ENCODE measurements around the gene INTS2. TPM values are rescaled to one million over a fixed set of nuclear protein-coding genes. Genes with fewer than 3 reads are reported as not detected.

INTS2 gene
- total RNA-seq, 1 experiment from 2014 or later, result 18.1 TPM

- no peak overlapping the region for H3K4me2 ChIP-seq (ENCODE audit: low read length)
- CTCF ChIA-PET, result no interaction called here
- H3K9me3 ChIP-seq (ENCODE audit: low read length), result no peaks in the 10 kb centered on the region
- H3K9me2 ChIP-seq (replicated peaks; ENCODE audit: low read length), result no peaks in the 10 kb centered on the region
- no peak overlapping the region for H2AFZ ChIP-seq (ENCODE audit: low read length)
- H3K27ac ChIP-seq (ENCODE audit: low read length), result no peak overlapping the region
- no peaks in the 10 kb centered on the region for H3K79me2 ChIP-seq (ENCODE audit: low read length)
- H3F3A ChIP-seq (ENCODE audit: low read length, unreplicated experiment), result no peaks in the 10 kb centered on the region
- no peak for ATAC-seq
- DNase-seq, result no peak
- no peaks in the 10 kb centered on the region for H4K20me1 ChIP-seq (ENCODE audit: low read length)
- no peak overlapping the region for H3K4me3 ChIP-seq (ENCODE audit: low read length)
- H3K4me1 ChIP-seq (ENCODE audit: insufficient read depth, low read length), result no peaks in the 10 kb centered on the region
- POLR2A ChIA-PET (ENCODE audit: unreplicated experiment), result interaction anchor here (0.6 kb wide), 1 partner anchor 17 kb away, joined by 3 read pairs; no protein-coding TSS in a partner anchor
- H3K9ac ChIP-seq (ENCODE audit: low read length), result no peak overlapping the region
- intact Hi-C loops (cut with micrococcal nuclease), result no loop called here
- no TSS peak for BruUV-seq (replicated peaks)
- no peaks in the 10 kb centered on the region for H3K27me3 ChIP-seq (ENCODE audit: low read length)
- H3K36me3 ChIP-seq (ENCODE audit: low read depth, low read length), result peaks cover 28% of the 10 kb centered on the region
- TF ChIP-seq, protein P1, sequence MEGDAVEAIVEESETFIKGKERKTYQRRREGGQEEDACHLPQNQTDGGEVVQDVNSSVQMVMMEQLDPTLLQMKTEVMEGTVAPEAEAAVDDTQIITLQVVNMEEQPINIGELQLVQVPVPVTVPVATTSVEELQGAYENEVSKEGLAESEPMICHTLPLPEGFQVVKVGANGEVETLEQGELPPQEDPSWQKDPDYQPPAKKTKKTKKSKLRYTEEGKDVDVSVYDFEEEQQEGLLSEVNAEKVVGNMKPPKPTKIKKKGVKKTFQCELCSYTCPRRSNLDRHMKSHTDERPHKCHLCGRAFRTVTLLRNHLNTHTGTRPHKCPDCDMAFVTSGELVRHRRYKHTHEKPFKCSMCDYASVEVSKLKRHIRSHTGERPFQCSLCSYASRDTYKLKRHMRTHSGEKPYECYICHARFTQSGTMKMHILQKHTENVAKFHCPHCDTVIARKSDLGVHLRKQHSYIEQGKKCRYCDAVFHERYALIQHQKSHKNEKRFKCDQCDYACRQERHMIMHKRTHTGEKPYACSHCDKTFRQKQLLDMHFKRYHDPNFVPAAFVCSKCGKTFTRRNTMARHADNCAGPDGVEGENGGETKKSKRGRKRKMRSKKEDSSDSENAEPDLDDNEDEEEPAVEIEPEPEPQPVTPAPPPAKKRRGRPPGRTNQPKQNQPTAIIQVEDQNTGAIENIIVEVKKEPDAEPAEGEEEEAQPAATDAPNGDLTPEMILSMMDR (conservative IDR thresholded peaks at IDR 0.05; ENCODE audit: low read depth, low read length), result no peak
- TF ChIP-seq EZH2 (IDR thresholded peaks at IDR 0.05; ENCODE audit: low read length, unreplicated experiment) (no peak), EZH2phosphoT487 (IDR thresholded peaks at IDR 0.05; ENCODE audit: borderline replicate concordance, low read length) (no peak)
These were observed 47.1 kb downstream of the INTS2 start for GRCh38 chr17:61880589-61881102.

DNA sequence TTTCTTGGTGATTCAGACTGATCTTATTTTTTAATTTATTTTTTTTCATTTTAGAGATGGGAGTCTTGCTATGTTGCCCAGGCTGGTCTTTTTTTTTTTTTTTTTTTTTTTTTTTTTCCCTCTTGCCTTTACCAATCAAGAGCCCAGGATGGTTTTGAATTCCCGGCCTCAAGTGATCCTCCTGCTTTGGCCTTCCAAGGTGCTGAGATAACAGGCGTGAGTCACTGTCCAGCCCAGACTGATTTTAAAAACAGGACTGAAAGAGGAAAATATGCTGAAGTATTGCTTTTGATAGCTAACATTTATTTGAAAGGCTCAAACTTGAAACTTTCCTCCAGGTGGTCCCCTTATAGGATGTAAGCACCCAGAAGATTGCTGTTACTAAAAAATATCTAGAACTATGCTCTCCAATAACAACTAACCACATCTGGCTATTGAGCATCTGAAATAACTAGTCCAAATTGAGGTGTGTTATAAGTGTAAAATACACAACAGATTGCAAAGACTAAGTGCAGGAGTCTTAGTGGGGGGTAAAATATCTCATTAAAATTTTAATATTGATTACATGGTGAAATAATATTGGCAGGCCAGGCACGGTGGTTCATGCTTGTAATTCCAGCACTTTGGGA is 48.7 kb downstream of the INTS2 start:
- no peaks in the 10 kb centered on the region for H3K4me1 ChIP-seq (ENCODE audit: insufficient read depth, low read length)
- no TSS peak for BruUV-seq (replicated peaks)
- no peaks in the 10 kb centered on the region for H3F3A ChIP-seq (ENCODE audit: low read length, unreplicated experiment)
- no peak overlapping the region for H3K27ac ChIP-seq (ENCODE audit: low read length)
- H2AFZ ChIP-seq (ENCODE audit: low read length), result no peak overlapping the region
- H3K4me3 ChIP-seq (ENCODE audit: low read length), result no peak overlapping the region
- no peak overlapping the region for H3K9ac ChIP-seq (ENCODE audit: low read length)
- no peak for TF ChIP-seq EZH2 (IDR thresholded peaks at IDR 0.05; ENCODE audit: low read length, unreplicated experiment)
- TF ChIP-seq, protein P1 (conservative IDR thresholded peaks at IDR 0.05; ENCODE audit: low read depth, low read length), result no peak
- TF ChIP-seq EZH2phosphoT487 (IDR thresholded peaks at IDR 0.05; ENCODE audit: borderline replicate concordance, low read length), result no peak
- H3K9me2 ChIP-seq (replicated peaks; ENCODE audit: low read length), result no peaks in the 10 kb centered on the region
- intact Hi-C loops (cut with micrococcal nuclease), result no loop called here
- DNase-seq, result no peak
- ATAC-seq, result no peak
- ChIA-PET POLR2A (ENCODE audit: unreplicated experiment) (no interaction called here), CTCF (interaction anchor here (0.7 kb wide), 1 partner anchor 12 kb away, joined by 4 read pairs; no protein-coding TSS in a partner anchor)
- H3K9me3 ChIP-seq (ENCODE audit: low read length), result no peaks in the 10 kb centered on the region
- H4K20me1 ChIP-seq (ENCODE audit: low read length), result no peaks in the 10 kb centered on the region
- H3K27me3 ChIP-seq (ENCODE audit: low read length), result no peaks in the 10 kb centered on the region
- H3K79me2 ChIP-seq (ENCODE audit: low read length), result no peaks in the 10 kb centered on the region
- peaks cover 34% of the 10 kb centered on the region for H3K36me3 ChIP-seq (ENCODE audit: low read depth, low read length)
- H3K4me2 ChIP-seq (ENCODE audit: low read length), result no peak overlapping the region

DNA sequence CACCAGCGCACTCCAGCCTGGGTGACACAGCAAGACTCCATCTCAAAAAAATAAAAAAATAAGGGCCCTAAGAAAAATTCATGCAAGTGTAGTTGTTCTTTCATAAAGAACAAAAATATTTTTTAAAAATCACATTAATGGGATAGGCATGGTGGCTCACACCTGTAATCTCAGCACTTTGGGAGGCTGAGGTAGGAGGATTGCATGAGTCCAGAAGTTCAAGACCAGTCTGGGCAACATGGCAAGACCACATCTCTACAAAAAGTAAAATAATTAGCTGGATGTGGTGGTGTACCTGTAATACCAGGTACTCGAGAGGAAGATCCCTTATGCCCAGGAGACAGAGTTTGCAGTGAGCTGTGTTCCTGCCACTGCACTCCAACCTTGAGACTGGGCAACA is 49.3 kb downstream of the INTS2 start:
- Histone ChIP-seq H2AFZ (ENCODE audit: low read length) (no peak overlapping the region), H3K9ac (ENCODE audit: low read length) (no peak overlapping the region), H3F3A (ENCODE audit: low read length, unreplicated experiment) (no peaks in the 10 kb centered on the region), H3K79me2 (ENCODE audit: low read length) (no peaks in the 10 kb centered on the region), H3K36me3 (ENCODE audit: low read depth, low read length) (peaks cover 34% of the 10 kb centered on the region), H3K9me2 (replicated peaks; ENCODE audit: low read length) (no peaks in the 10 kb centered on the region), H3K27ac (ENCODE audit: low read length) (no peak overlapping the region), H3K4me3 (ENCODE audit: low read length) (no peak overlapping the region), H3K4me1 (ENCODE audit: insufficient read depth, low read length) (no peaks in the 10 kb centered on the region), H3K4me2 (ENCODE audit: low read length) (no peak overlapping the region), H3K27me3 (ENCODE audit: low read length) (no peaks in the 10 kb centered on the region), H4K20me1 (ENCODE audit: low read length) (no peaks in the 10 kb centered on the region), H3K9me3 (ENCODE audit: low read length) (no peaks in the 10 kb centered on the region)
- intact Hi-C loops (cut with micrococcal nuclease), result no loop called here
- TF ChIP-seq EZH2 (IDR thresholded peaks at IDR 0.05; ENCODE audit: low read length, unreplicated experiment) (no peak), EZH2phosphoT487 (IDR thresholded peaks at IDR 0.05; ENCODE audit: borderline replicate concordance, low read length) (no peak)
- TF ChIP-seq, protein P1 (conservative IDR thresholded peaks at IDR 0.05; ENCODE audit: low read depth, low read length), result no peak
- CTCF ChIA-PET, result no interaction called here
- DNase-seq, result no peak
- POLR2A ChIA-PET (ENCODE audit: unreplicated experiment), result no interaction called here
- no peak for ATAC-seq
- BruUV-seq (replicated peaks), result no TSS peak
